H1 (cell line): ENCODE measurements around the gene SNRNP200. TPM values are rescaled to one million over a fixed set of nuclear protein-coding genes. Genes with fewer than 3 reads are reported as not detected.

Experiments
- POU5F1 ChIP-seq: IDR thresholded peaks from 2 replicates; pipeline ENCODE4 v1.6.1; 2011; ENCODE audit warnings: low read depth, mild to moderate bottlenecking, low read length, moderate library complexity
- polyA plus RNA-seq, 7 experiments: library from polyadenylated mRNA; depleted of rRNA in 3 of 7; stranded (reverse) in 5 of 7; unstranded in 2 of 7; fragments of >200 nt in 5 of 7; fragments of 200-250 nt in 2 of 7; gene quantifications; 1 replicate in 5 of 7; 2 replicates in 1 of 7; 4 replicates in 1 of 7; pipeline versions ENCODE4 v1.2.1 to v1.2.3, GENCODE V29; 2011 to 2013; ENCODE audit warnings: missing spikeins in 2 of 7, mixed read lengths in 2 of 7
- total RNA-seq: library from RNA; stranded (reverse); fragmentation: NEBNext Ultra II Directional; extraction: Animal tissue kit (Norgen Biotek cat#: 25700); gene quantifications from 2 replicates; pipeline ENCODE4 v1.2.1, GENCODE V29; 2021
- TF ChIP-seq, protein P1 (sequence below), 3 experiments: IDR thresholded peaks; 1 replicate in 2 of 3; 2 replicates in 1 of 3; pipeline versions ENCODE4 v1.5.1 to v1.6.1; 2011; ENCODE audit warnings: low read length in 3 of 3, mild to moderate bottlenecking in 3 of 3, inconsistent platforms in 2 of 3, low read depth in 1 of 3, moderate library complexity in 1 of 3; ENCODE audit not compliant: insufficient read depth in 1 of 3; ENCODE audit errors: control extremely low read depth in 1 of 3

SNRNP200 gene
- total and polyA plus RNA-seq, 2 of the 8 experiments (the other 6 are each of a cell fraction or from before 2014, with no cell fraction given) = 190 to 289 TPM

DNA sequence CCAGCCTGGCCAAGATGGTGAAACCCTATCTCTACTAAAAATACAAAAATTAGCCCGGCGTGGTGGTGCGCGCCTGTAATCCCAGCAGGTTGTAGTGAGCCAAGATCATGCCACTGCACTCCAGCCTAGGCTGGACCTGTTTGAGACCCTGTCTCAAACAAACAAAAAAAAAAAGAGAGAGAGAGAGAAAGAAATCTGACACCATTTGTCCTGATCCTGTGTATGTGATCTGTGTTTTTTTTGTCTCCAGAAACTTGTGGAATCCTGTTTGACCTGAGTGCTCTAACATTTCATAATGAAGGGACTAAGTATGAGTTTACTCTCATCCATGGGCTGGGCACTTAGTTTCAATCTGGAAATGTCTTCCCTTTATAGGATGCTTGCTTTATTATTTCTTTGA, 13.4 kb upstream of the SNRNP200 start (continued):
- TF ChIP-seq, protein P1, sequence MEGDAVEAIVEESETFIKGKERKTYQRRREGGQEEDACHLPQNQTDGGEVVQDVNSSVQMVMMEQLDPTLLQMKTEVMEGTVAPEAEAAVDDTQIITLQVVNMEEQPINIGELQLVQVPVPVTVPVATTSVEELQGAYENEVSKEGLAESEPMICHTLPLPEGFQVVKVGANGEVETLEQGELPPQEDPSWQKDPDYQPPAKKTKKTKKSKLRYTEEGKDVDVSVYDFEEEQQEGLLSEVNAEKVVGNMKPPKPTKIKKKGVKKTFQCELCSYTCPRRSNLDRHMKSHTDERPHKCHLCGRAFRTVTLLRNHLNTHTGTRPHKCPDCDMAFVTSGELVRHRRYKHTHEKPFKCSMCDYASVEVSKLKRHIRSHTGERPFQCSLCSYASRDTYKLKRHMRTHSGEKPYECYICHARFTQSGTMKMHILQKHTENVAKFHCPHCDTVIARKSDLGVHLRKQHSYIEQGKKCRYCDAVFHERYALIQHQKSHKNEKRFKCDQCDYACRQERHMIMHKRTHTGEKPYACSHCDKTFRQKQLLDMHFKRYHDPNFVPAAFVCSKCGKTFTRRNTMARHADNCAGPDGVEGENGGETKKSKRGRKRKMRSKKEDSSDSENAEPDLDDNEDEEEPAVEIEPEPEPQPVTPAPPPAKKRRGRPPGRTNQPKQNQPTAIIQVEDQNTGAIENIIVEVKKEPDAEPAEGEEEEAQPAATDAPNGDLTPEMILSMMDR (IDR thresholded peaks at IDR 0.05; ENCODE audit: control extremely low read depth in 1 of 3, insufficient read depth in 1 of 3, low read depth in 1 of 3, low read length in 3 of 3) = no peak
- no peak for TF ChIP-seq POU5F1
